ENCODE results near the gene KIAA1549. TPM values are rescaled to one million over a fixed set of nuclear protein-coding genes. Genes with fewer than 3 reads are reported as not detected.

Gene KIAA1549
- total and polyA plus RNA-seq, 2 of the 8 experiments (the other 6 are each of a cell fraction or from before 2014, with no cell fraction given), result 6.5 to 17.3 TPM

GRCh38 chr7:138819625-138820024, 161.6 kb downstream of the KIAA1549 start:
- no peak for TF ChIP-seq FOSL1 (IDR thresholded peaks at IDR 0.05; ENCODE audit: insufficient read depth, low read depth, low read length)
- TF ChIP-seq SIN3A (conservative IDR thresholded peaks at IDR 0.05 in 1 of 2, IDR thresholded peaks at IDR 0.05 in 1 of 2; ENCODE audit: low read depth in 1 of 2, low read length in 2 of 2), result no peak
- no peak for TF ChIP-seq POU5F1 (IDR thresholded peaks at IDR 0.05; ENCODE audit: low read depth, low read length)
- no peak for TF ChIP-seq HDAC2 (IDR thresholded peaks at IDR 0.05; ENCODE audit: borderline replicate concordance in 1 of 2, low read depth in 2 of 2, low read length in 2 of 2)
- no peak for TF ChIP-seq KDM4A (IDR thresholded peaks at IDR 0.05; ENCODE audit: low read depth, low read length, severe bottlenecking)
- TF ChIP-seq CBX5 (IDR thresholded peaks at IDR 0.05; ENCODE audit: low read depth, low read length), result no peak
- TF ChIP-seq TAF1 (IDR thresholded peaks at IDR 0.05; ENCODE audit: low read depth, low read length), result no peak
- Histone ChIP-seq H3K23ac (ENCODE audit: insufficient read length) (no peak overlapping the region), H3K79me1 (ENCODE audit: low read depth, low read length) (no peaks in the 10 kb centered on the region), H2BK5ac (ENCODE audit: low read depth, low read length) (no peak overlapping the region), H3K36me3 (ENCODE audit: control insufficient read depth in 2 of 4, insufficient read depth in 4 of 4, low read length in 3 of 4) (no peaks in the 10 kb centered on the region), H4K5ac (ENCODE audit: insufficient read length, low read depth, low read length) (no peak overlapping the region), H3K23me2 (ENCODE audit: low read depth, low read length) (no peaks in the 10 kb centered on the region; the same call in 1 of the 2 replicates), H3K9ac (replicated peaks in 1 of 4; ENCODE audit: extremely low read depth in 1 of 4, low read depth in 3 of 4, low read length in 3 of 4) (no peak overlapping the region), H2BK12ac (ENCODE audit: low read depth, low read length) (no peak overlapping the region), H2AFZ (ENCODE audit: low read length) (no peak overlapping the region), H2AK5ac (ENCODE audit: low read depth, low read length) (no peak overlapping the region), H2BK20ac (ENCODE audit: low read length) (no peak overlapping the region), H3K4ac (replicated peaks; ENCODE audit: insufficient read length, low read depth, low read length) (no peak overlapping the region), H3K56ac (replicated peaks; ENCODE audit: insufficient read length, low read depth, low read length) (no peak overlapping the region), H3K27ac (ENCODE audit: low read depth, low read length) (no peak overlapping the region), H3K18ac (ENCODE audit: extremely low read depth, low read length) (no peak overlapping the region), H3K4me3 (ENCODE audit: extremely low read depth in 1 of 4, insufficient read depth in 2 of 4, low read depth in 3 of 4, low read length in 4 of 4) (no peak overlapping the region), H4K91ac (replicated peaks; ENCODE audit: insufficient read length, low read length) (no peak overlapping the region), H4K8ac (ENCODE audit: extremely low read depth, insufficient read depth, low read length) (no peak overlapping the region), H3K9me3 (ENCODE audit: insufficient read depth in 2 of 2, low read depth in 1 of 2, low read length in 1 of 2) (no peaks in the 10 kb centered on the region), H2BK15ac (ENCODE audit: low read length) (no peak overlapping the region), H3K4me2 (ENCODE audit: insufficient read depth in 1 of 2, low read depth in 2 of 2, low read length in 2 of 2) (no peak overlapping the region), H4K20me1 (replicated peaks in 1 of 2; ENCODE audit: control insufficient read depth in 1 of 2, insufficient read depth in 2 of 2, low read length in 2 of 2) (no peaks in the 10 kb centered on the region), H3K4me1 (replicated peaks in 1 of 4; ENCODE audit: control insufficient read depth in 3 of 4, insufficient read depth in 4 of 4, low read length in 3 of 4) (no peaks in the 10 kb centered on the region; a peak in 1 of 7 replicates), H3K14ac (ENCODE audit: insufficient read length) (no peak overlapping the region), H3K79me2 (ENCODE audit: control insufficient read depth in 1 of 2, insufficient read depth in 2 of 2, low read length in 2 of 2) (no peaks in the 10 kb centered on the region), H3K27me3 (replicated peaks in 1 of 4; ENCODE audit: control insufficient read depth in 3 of 4, extremely low read depth in 1 of 4, insufficient read depth in 3 of 4, low read length in 3 of 4) (no peaks in the 10 kb centered on the region; a peak in 1 of 7 replicates), H2BK120ac (replicated peaks; ENCODE audit: low read depth, low read length) (no peak overlapping the region)
- DNase-seq (ENCODE audit: low read depth in 1 of 2, low spot score in 2 of 2) (no peak), FAIRE-seq (no peak)
- POLR2A ChIA-PET (ENCODE audit: partially characterized antibody), result no interaction called here
- WGBS, 2 experiments (ENCODE audit: extremely low coverage in 1 of 2, insufficient coverage in 1 of 2, insufficient read length in 1 of 2, insufficient replicate concordance in 2 of 2, low coverage in 1 of 2, low lambda C conversion rate in 2 of 2, missing lambda C conversion rate in 1 of 2), result 82% methylated on average over 3 of the region's 3 CpGs; no CpG with 5 or more reads in 1 of the 2 experiments
- CTCF ChIA-PET (ENCODE audit: partially characterized antibody), result interaction anchor here (1.0 kb wide), 1 partner anchor 227 kb away, joined by 3 read pairs; no protein-coding TSS in a partner anchor

All from H1 (cell line).